Gastrocnemius medialis (tissue), 4 donors: ENCODE measurements around the gene RALGPS2. TPM values are rescaled to one million over a fixed set of nuclear protein-coding genes. Genes with fewer than 3 reads are reported as not detected.

ENCODE experiments used
- ATAC-seq, 2 donors: fragments of 150-250 bp; one replicate each; pipeline ENCODE4 v1.9.1; 2016
- DNase-seq, 2 donors: peaks; one replicate each; pipeline ENCODE4 v3.0.0-alpha.2; 2019
- H3K27ac ChIP-seq, 4 donors: fragments of 200-600 bp; sonication (generic); 1 replicate in 1 of 4; 2 replicates in 3 of 4; pipeline ENCODE4 v1.5.1; 2016 to 2018; ENCODE audit warnings: mild to moderate bottlenecking in 2 of 4, moderate library complexity in 1 of 4
- H3K27me3 ChIP-seq, 3 donors: fragments of 200-600 bp; sonication (generic) in 2 of 3; 1 replicate in 1 of 3; 2 replicates in 2 of 3; pipeline versions ENCODE4 v1.5.1 to v1.6.0; 2016 to 2019; ENCODE audit warnings: mild to moderate bottlenecking in 1 of 3, moderate library complexity in 1 of 3
- H3K36me3 ChIP-seq, 2 donors: fragments of 200-600 bp; sonication (generic) in 1 of 2; one replicate each; pipeline ENCODE4 v1.5.1; 2017 to 2018
- H3K4me1 ChIP-seq, 2 donors: fragments of 200-600 bp; sonication (generic) in 1 of 2; one replicate each; pipeline ENCODE4 v1.5.1; 2016 to 2017; ENCODE audit warnings: mild to moderate bottlenecking in 2 of 2
- H3K4me3 ChIP-seq, 4 donors: fragments of 200-600 bp; sonication (generic) in 3 of 4; 1 replicate in 1 of 4; 2 replicates in 3 of 4; pipeline ENCODE4 v1.5.1; 2016 to 2019; ENCODE audit warnings: mild to moderate bottlenecking in 2 of 4
- H3K9me3 ChIP-seq, 3 donors: fragments of 200-600 bp; sonication (generic) in 2 of 3; 1 replicate in 1 of 3; 2 replicates in 2 of 3; pipeline ENCODE4 v1.5.1; 2016 to 2019
- CTCF ChIP-seq, 5 experiments: fragments of 450-650 bp in 3 of 5; fragments of 200-600 bp in 2 of 5; sonication (generic) in 2 of 5; IDR thresholded peaks in 4 of 5; conservative IDR thresholded peaks in 1 of 5; 1 replicate in 4 of 5; 2 replicates in 1 of 5; pipeline ENCODE4 v1.5.1; 2016 to 2019; ENCODE audit warnings: antibody characterized with exemption in 5 of 5, mild to moderate bottlenecking in 3 of 5, moderate library complexity in 3 of 5
- POLR2A ChIP-seq, 2 donors: fragments of 450-650 bp; IDR thresholded peaks; one replicate each; pipeline ENCODE4 v1.6.1; 2017; ENCODE audit warnings: antibody characterized with exemption in 2 of 2, mild to moderate bottlenecking in 2 of 2, moderate library complexity in 2 of 2
- in situ Hi-C, 4 donors: fragments of 200-750 bp; cut with MboI; loops; one replicate each; pipeline versions ENCODE4 v1.15.0 to v1.8.0; 2017; ENCODE audit warnings: low sequenced_read_pairs in 4 of 4
- intact Hi-C: fragments of 100-400 bp; cut with DNase I; formaldehyde crosslinking; loops from one replicate; pipeline ENCODE4 v1.15.1; 2023; ENCODE audit warnings: low total_unique reads
- total RNA-seq, 4 donors: library from RNA; depleted of rRNA; stranded (reverse); fragments of >200 nt; gene quantifications; one replicate each; pipeline versions ENCODE4 v1.1.0 to v1.2.3, GENCODE V29; 2016

RALGPS2 gene
- total RNA-seq, 4 donors from 2014 or later: 1.1 to 6.5 (median 2.5) TPM

- intact Hi-C loops: no loop called here
- no peak for TF ChIP-seq CTCF (IDR thresholded peaks at IDR 0.05 in 4 of 5, conservative IDR thresholded peaks at IDR 0.05 in 1 of 5)
- TF ChIP-seq POLR2A (IDR thresholded peaks at IDR 0.05): no peak
These were observed 220.8 kb downstream of the RALGPS2 start for GRCh38 chr1:178945763-178946266.

GRCh38 chr1:178946416-178946815, 221.4 kb downstream of the RALGPS2 start:
- DNase-seq: no peak
- intact Hi-C loops (no loop called here), in situ Hi-C loops (no loop called here)
- H3K9me3 ChIP-seq: no peaks in the 10 kb centered on the region
- TF ChIP-seq POLR2A (IDR thresholded peaks at IDR 0.05) (no peak), CTCF (IDR thresholded peaks at IDR 0.05 in 4 of 5, conservative IDR thresholded peaks at IDR 0.05 in 1 of 5) (no peak)
- H3K27me3 ChIP-seq: no peaks in the 10 kb centered on the region
- H3K4me1 ChIP-seq: peaks cover 5 to 7% of the 10 kb centered on the region in 2 donors
- no peak for ATAC-seq
- H3K36me3 ChIP-seq: no peaks in the 10 kb centered on the region
- no peak overlapping the region for H3K27ac ChIP-seq
- H3K4me3 ChIP-seq: no peak overlapping the region

More at GRCh38 chr1:178945763-178946266, 220.8 kb downstream of the RALGPS2 start:
- peak; percentile 91 to 92 for ATAC-seq
- H3K4me3 ChIP-seq: peak overlapping the region in 1 of 4 donors; percentile 38
- H3K27ac ChIP-seq: no peak overlapping the region
- H3K27me3 ChIP-seq: no peaks in the 10 kb centered on the region
- DNase-seq: peak; percentile 60 to 61
- no peaks in the 10 kb centered on the region for H3K9me3 ChIP-seq
- peaks cover 5 to 7% of the 10 kb centered on the region in 2 donors for H3K4me1 ChIP-seq
- no peaks in the 10 kb centered on the region for H3K36me3 ChIP-seq
- in situ Hi-C loops: no loop called here

GRCh38 chr1:178946855-178947676, 222.0 kb downstream of the RALGPS2 start:
- Histone ChIP-seq H3K27me3 (no peaks in the 10 kb centered on the region), H3K9me3 (no peaks in the 10 kb centered on the region), H3K27ac (no peak overlapping the region), H3K36me3 (no peaks in the 10 kb centered on the region), H3K4me3 (no peak overlapping the region), H3K4me1 (peaks cover 5 to 7% of the 10 kb centered on the region in 2 donors)
- in situ Hi-C loops (no loop called here), intact Hi-C loops (no loop called here)
- DNase-seq (no peak), ATAC-seq (no peak)
- TF ChIP-seq CTCF (IDR thresholded peaks at IDR 0.05 in 4 of 5, conservative IDR thresholded peaks at IDR 0.05 in 1 of 5): no peak
- TF ChIP-seq POLR2A (IDR thresholded peaks at IDR 0.05): no peak

GRCh38 chr1:178947677-178947981, 222.6 kb downstream of the RALGPS2 start:
- Histone ChIP-seq H3K9me3 (no peaks in the 10 kb centered on the region), H3K27ac (no peak overlapping the region), H3K27me3 (no peaks in the 10 kb centered on the region), H3K36me3 (no peaks in the 10 kb centered on the region), H3K4me1 (peaks cover 5 to 7% of the 10 kb centered on the region in 2 donors), H3K4me3 (no peak overlapping the region)
- TF ChIP-seq CTCF (IDR thresholded peaks at IDR 0.05 in 4 of 5, conservative IDR thresholded peaks at IDR 0.05 in 1 of 5): no peak
- no peak for TF ChIP-seq POLR2A (IDR thresholded peaks at IDR 0.05)
- ATAC-seq (no peak), DNase-seq (no peak)
- in situ Hi-C loops (no loop called here), intact Hi-C loops (no loop called here)
